GM19372 (cell line): ENCODE measurements around the gene MCF2L.
"Not testable (repeated sequence)": the region's sequence is repeated elsewhere in the genome, so short reads cannot be mapped to it uniquely, and the experiment has no call there.

Source experiments
- ATAC-seq: cut with Tn5 transposase; IDR thresholded peaks from one replicate; pipeline ENCODE4 v1.9.1; 2021; ENCODE audit warnings: mild to moderate bottlenecking, low read depth, moderate library complexity; ENCODE audit not compliant: unreplicated experiment

The MCF2L gene

GRCh38 chr13:112968910-112969691 is at the start of gene MCF2L:
Gene MCF2L (plus strand): TSS chr13:112969214. CDS start chr13:112969380, 166 bp downstream.
- ATAC-seq, result peak; percentile 53

- ATAC-seq, result no peak
Measured at GRCh38 chr13:112923962-112924361, 45.1 kb upstream of the MCF2L start.

GRCh38 chr13:112924365-112924764 is 44.6 kb upstream of the MCF2L start:
- ATAC-seq, result no peak

- no peak for ATAC-seq
Measured at GRCh38 chr13:112926003-112926402, 43.0 kb upstream of the MCF2L start.

GRCh38 chr13:112926993-112927392 is 42.0 kb upstream of the MCF2L start:
- no peak for ATAC-seq

- ATAC-seq, result no peak
Measured at GRCh38 chr13:112928020-112928971, 40.7 kb upstream of the MCF2L start.

GRCh38 chr13:112928972-112929782 is 39.8 kb upstream of the MCF2L start:
- no peak for ATAC-seq

GRCh38 chr13:112929783-112930055 is 39.3 kb upstream of the MCF2L start:
- ATAC-seq, result no peak

- ATAC-seq, result no peak
Measured at GRCh38 chr13:112930192-112930591, 38.8 kb upstream of the MCF2L start.

- peak; percentile 96 for ATAC-seq
Measured at GRCh38 chr13:112931028-112931934, 37.7 kb upstream of the MCF2L start.

GRCh38 chr13:112932971-112933370 is 36.0 kb upstream of the MCF2L start:
- ATAC-seq, result no peak

GRCh38 chr13:112933649-112934048 is 35.4 kb upstream of the MCF2L start:
- ATAC-seq, result no peak

- no peak for ATAC-seq
Measured at GRCh38 chr13:112934078-112934477, 34.9 kb upstream of the MCF2L start.

- ATAC-seq, result no peak
Measured at GRCh38 chr13:112938680-112939079, 30.3 kb upstream of the MCF2L start.

- ATAC-seq, result no peak
Measured at GRCh38 chr13:112940236-112940635, 28.8 kb upstream of the MCF2L start.

GRCh38 chr13:112941349-112941748 is 27.7 kb upstream of the MCF2L start:
- ATAC-seq, result no peak

- not testable (repeated sequence) for ATAC-seq
Measured at GRCh38 chr13:112941765-112942164, 27.2 kb upstream of the MCF2L start.

- peak; percentile 90 for ATAC-seq
Measured at GRCh38 chr13:112942689-112943308, 26.2 kb upstream of the MCF2L start.
